K562 (cell line): ENCODE measurements around the gene NDUFB7. TPM values are rescaled to one million over a fixed set of nuclear protein-coding genes. Genes with fewer than 3 reads are reported as not detected.

ENCODE experiments used
- CBFA2T3 ChIP-seq: fragments of 450-650 bp; IDR thresholded peaks from 2 replicates; pipeline ENCODE4 v1.6.1; 2017
- CXXC5 ChIP-seq: fragments of 250-450 bp; sonication (Bioruptor Pico); IDR thresholded peaks from 2 replicates; pipeline ENCODE4 v1.8.0; 2022; ENCODE audit warnings: inconsistent platforms, mild to moderate bottlenecking, moderate library complexity
- EGR1 ChIP-seq: fragments of 450-650 bp; conservative IDR thresholded peaks from 2 replicates; pipeline ENCODE4 v1.6.1; 2017; ENCODE audit warnings: mild to moderate bottlenecking
- NELFE ChIP-seq: IDR thresholded peaks from 2 replicates; pipeline ENCODE4 v1.6.1; 2011; ENCODE audit warnings: mild to moderate bottlenecking; ENCODE audit not compliant: insufficient read depth, insufficient read length
- ZNF780A ChIP-seq: fragments of 250-450 bp; sonication (Bioruptor Pico); IDR thresholded peaks from 2 replicates; pipeline ENCODE4 v1.5.0; 2021; ENCODE audit warnings: mild to moderate bottlenecking
- polyA plus RNA-seq, 8 experiments: library from polyadenylated mRNA; depleted of rRNA in 4 of 8; stranded (reverse) in 5 of 8; unstranded in 3 of 8; fragments of >200 nt; fragmentation: Nextera tagmentation in 2 of 8; fragmentation: Illumina TruSeq in 1 of 8; extraction: Ambion mirVana in 2 of 8; extraction: Trizol in 1 of 8; gene quantifications; 2 replicates each; pipeline versions ENCODE4 v1.2.1 to v1.2.3, GENCODE V29; 2011 to 2014; ENCODE audit warnings: inconsistent platforms in 1 of 8, missing spikeins in 1 of 8
- total RNA-seq, 7 experiments: library from RNA; depleted of rRNA in 6 of 7; stranded (reverse); fragments of >200 nt in 6 of 7; fragmentation: Illumina TruSeq in 2 of 7; extraction: Trizol in 2 of 7; gene quantifications; 2 replicates each; pipeline versions ENCODE4 v1.2.1 to v1.2.3, GENCODE V29; 2011 to 2021; ENCODE audit warnings: low replicate concordance in 1 of 7
- TF ChIP-seq, protein P1 (sequence below): fragments of 450-650 bp; IDR thresholded peaks from 2 replicates; pipeline ENCODE4 v1.6.1; 2017; ENCODE audit warnings: antibody characterized with exemption, mild to moderate bottlenecking
- TF ChIP-seq, protein P2 (sequence below): sonication (generic); formaldehyde crosslinking; IDR thresholded peaks from 2 replicates; pipeline ENCODE4 v1.8.0; 2023; ENCODE audit warnings: mild to moderate bottlenecking, missing genetic modification reagents
- TF ChIP-seq, protein P3 (sequence below): fragments of 450-650 bp; IDR thresholded peaks from 2 replicates; pipeline ENCODE4 v1.6.1; 2018; ENCODE audit not compliant: partially characterized antibody
- TF ChIP-seq, protein P4 (sequence below): sonication (generic); formaldehyde crosslinking; IDR thresholded peaks from 2 replicates; pipeline ENCODE4 v1.9.0; 2022; ENCODE audit warnings: mild to moderate bottlenecking, missing genetic modification reagents
- TF ChIP-seq, protein P5 (sequence below): fragments of 450-650 bp; IDR thresholded peaks from 2 replicates; pipeline ENCODE4 v1.6.1; 2014; ENCODE audit warnings: low read depth, mild to moderate bottlenecking, moderate library complexity, borderline replicate concordance
- TF ChIP-seq, protein P6 (sequence below): fragments of 250-450 bp; sonication (Bioruptor Pico); IDR thresholded peaks from 2 replicates; pipeline ENCODE4 v1.5.0; 2021; ENCODE audit warnings: mild to moderate bottlenecking, borderline replicate concordance

Gene NDUFB7
- total and polyA plus RNA-seq, 9 of the 15 experiments (the other 6 are each of a cell fraction or from before 2014, with no cell fraction given), result 14.9 to 842 (median 137) TPM

DNA sequence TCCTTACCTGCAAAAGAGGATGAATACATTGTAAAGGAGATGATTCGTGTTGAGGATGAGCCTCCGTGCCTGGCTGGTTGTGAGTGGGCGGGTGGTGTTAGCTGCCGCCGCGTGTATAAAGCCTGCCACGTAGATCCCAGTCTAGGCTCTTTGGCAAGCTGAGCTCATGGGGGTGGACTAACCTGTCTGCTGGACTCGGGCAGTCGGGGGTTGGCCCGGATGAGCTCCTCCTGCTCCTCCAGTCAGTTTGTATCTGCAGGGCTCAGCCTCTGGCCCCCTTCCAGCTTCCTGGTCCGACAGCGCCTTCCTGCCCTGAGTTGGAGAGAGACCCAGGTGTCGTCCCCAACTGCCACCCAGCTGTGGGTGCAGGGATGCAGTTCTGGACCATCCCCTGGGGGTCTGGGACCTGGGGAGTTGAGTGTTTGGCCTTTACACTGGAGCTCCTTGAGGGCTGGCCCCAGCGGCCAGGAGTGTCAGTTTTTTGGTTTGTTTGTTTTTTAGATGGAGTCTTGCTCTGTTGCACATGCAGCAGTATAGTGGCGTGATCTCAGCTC, 21.6 kb downstream of the NDUFB7 start (continued):
- TF ChIP-seq, protein P1, sequence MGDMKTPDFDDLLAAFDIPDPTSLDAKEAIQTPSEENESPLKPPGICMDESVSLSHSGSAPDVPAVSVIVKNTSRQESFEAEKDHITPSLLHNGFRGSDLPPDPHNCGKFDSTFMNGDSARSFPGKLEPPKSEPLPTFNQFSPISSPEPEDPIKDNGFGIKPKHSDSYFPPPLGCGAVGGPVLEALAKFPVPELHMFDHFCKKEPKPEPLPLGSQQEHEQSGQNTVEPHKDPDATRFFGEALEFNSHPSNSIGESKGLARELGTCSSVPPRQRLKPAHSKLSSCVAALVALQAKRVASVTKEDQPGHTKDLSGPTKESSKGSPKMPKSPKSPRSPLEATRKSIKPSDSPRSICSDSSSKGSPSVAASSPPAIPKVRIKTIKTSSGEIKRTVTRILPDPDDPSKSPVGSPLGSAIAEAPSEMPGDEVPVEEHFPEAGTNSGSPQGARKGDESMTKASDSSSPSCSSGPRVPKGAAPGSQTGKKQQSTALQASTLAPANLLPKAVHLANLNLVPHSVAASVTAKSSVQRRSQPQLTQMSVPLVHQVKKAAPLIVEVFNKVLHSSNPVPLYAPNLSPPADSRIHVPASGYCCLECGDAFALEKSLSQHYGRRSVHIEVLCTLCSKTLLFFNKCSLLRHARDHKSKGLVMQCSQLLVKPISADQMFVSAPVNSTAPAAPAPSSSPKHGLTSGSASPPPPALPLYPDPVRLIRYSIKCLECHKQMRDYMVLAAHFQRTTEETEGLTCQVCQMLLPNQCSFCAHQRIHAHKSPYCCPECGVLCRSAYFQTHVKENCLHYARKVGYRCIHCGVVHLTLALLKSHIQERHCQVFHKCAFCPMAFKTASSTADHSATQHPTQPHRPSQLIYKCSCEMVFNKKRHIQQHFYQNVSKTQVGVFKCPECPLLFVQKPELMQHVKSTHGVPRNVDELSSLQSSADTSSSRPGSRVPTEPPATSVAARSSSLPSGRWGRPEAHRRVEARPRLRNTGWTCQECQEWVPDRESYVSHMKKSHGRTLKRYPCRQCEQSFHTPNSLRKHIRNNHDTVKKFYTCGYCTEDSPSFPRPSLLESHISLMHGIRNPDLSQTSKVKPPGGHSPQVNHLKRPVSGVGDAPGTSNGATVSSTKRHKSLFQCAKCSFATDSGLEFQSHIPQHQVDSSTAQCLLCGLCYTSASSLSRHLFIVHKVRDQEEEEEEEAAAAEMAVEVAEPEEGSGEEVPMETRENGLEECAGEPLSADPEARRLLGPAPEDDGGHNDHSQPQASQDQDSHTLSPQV, result peak; percentile 84
- TF ChIP-seq, protein P2, sequence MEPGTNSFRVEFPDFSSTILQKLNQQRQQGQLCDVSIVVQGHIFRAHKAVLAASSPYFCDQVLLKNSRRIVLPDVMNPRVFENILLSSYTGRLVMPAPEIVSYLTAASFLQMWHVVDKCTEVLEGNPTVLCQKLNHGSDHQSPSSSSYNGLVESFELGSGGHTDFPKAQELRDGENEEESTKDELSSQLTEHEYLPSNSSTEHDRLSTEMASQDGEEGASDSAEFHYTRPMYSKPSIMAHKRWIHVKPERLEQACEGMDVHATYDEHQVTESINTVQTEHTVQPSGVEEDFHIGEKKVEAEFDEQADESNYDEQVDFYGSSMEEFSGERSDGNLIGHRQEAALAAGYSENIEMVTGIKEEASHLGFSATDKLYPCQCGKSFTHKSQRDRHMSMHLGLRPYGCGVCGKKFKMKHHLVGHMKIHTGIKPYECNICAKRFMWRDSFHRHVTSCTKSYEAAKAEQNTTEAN (CRISPR knock-in tag), result no peak
- TF ChIP-seq EGR1 (peak; percentile 85), ZNF780A (no peak), CXXC5 (peak; percentile 12; the same call in 1 of the 2 replicates), CBFA2T3 (peak; percentile 56), NELFE (no peak)
- TF ChIP-seq, protein P3, sequence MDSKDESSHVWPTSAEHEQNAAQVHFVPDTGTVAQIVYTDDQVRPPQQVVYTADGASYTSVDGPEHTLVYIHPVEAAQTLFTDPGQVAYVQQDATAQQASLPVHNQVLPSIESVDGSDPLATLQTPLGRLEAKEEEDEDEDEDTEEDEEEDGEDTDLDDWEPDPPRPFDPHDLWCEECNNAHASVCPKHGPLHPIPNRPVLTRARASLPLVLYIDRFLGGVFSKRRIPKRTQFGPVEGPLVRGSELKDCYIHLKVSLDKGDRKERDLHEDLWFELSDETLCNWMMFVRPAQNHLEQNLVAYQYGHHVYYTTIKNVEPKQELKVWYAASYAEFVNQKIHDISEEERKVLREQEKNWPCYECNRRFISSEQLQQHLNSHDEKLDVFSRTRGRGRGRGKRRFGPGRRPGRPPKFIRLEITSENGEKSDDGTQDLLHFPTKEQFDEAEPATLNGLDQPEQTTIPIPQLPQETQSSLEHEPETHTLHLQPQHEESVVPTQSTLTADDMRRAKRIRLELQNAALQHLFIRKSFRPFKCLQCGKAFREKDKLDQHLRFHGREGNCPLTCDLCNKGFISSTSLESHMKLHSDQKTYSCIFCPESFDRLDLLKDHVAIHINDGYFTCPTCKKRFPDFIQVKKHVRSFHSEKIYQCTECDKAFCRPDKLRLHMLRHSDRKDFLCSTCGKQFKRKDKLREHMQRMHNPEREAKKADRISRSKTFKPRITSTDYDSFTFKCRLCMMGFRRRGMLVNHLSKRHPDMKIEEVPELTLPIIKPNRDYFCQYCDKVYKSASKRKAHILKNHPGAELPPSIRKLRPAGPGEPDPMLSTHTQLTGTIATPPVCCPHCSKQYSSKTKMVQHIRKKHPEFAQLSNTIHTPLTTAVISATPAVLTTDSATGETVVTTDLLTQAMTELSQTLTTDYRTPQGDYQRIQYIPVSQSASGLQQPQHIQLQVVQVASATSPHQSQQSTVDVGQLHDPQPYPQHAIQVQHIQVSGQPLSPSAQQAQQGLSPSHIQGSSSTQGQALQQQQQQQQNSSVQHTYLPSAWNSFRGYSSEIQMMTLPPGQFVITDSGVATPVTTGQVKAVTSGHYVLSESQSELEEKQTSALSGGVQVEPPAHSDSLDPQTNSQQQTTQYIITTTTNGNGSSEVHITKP, result peak; percentile 38
- TF ChIP-seq, protein P4, sequence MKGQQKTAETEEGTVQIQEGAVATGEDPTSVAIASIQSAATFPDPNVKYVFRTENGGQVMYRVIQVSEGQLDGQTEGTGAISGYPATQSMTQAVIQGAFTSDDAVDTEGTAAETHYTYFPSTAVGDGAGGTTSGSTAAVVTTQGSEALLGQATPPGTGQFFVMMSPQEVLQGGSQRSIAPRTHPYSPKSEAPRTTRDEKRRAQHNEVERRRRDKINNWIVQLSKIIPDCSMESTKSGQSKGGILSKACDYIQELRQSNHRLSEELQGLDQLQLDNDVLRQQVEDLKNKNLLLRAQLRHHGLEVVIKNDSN (CRISPR knock-in tag), result no peak
- TF ChIP-seq, protein P5, sequence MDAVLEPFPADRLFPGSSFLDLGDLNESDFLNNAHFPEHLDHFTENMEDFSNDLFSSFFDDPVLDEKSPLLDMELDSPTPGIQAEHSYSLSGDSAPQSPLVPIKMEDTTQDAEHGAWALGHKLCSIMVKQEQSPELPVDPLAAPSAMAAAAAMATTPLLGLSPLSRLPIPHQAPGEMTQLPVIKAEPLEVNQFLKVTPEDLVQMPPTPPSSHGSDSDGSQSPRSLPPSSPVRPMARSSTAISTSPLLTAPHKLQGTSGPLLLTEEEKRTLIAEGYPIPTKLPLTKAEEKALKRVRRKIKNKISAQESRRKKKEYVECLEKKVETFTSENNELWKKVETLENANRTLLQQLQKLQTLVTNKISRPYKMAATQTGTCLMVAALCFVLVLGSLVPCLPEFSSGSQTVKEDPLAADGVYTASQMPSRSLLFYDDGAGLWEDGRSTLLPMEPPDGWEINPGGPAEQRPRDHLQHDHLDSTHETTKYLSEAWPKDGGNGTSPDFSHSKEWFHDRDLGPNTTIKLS, result peak; percentile 91; the same call in 1 of the 2 replicates
- TF ChIP-seq, protein P6, sequence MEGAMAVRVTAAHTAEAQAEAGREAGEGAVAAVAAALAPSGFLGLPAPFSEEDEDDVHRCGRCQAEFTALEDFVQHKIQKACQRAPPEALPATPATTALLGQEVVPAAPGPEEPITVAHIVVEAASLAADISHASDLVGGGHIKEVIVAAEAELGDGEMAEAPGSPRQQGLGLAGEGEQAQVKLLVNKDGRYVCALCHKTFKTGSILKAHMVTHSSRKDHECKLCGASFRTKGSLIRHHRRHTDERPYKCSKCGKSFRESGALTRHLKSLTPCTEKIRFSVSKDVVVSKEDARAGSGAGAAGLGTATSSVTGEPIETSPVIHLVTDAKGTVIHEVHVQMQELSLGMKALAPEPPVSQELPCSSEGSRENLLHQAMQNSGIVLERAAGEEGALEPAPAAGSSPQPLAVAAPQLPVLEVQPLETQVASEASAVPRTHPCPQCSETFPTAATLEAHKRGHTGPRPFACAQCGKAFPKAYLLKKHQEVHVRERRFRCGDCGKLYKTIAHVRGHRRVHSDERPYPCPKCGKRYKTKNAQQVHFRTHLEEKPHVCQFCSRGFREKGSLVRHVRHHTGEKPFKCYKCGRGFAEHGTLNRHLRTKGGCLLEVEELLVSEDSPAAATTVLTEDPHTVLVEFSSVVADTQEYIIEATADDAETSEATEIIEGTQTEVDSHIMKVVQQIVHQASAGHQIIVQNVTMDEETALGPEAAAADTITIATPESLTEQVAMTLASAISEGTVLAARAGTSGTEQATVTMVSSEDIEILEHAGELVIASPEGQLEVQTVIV (CRISPR knock-in tag), result no peak
